ENCODE results near the gene MYO3B. TPM values are rescaled to one million over a fixed set of nuclear protein-coding genes. Genes with fewer than 3 reads are reported as not detected.

MYO3B gene
- polyA plus RNA-seq, 1 of the 3 experiments (the other 2 are of a cell fraction): not detected

GRCh38 chr2:170596576-170596975, 418.6 kb downstream of the MYO3B start:
- Histone ChIP-seq H3K4me2 (no peak overlapping the region), H4K20me1 (ENCODE audit: insufficient read depth) (no peaks in the 10 kb centered on the region), H3K9me2 (no peaks in the 10 kb centered on the region), H3K27ac (ENCODE audit: low read depth in 2 of 2, low read length in 1 of 2) (no peak overlapping the region), H3F3A (replicated peaks; ENCODE audit: insufficient read depth) (no peaks in the 10 kb centered on the region), H3K27me3 (ENCODE audit: insufficient read depth) (no peaks in the 10 kb centered on the region), H3K4me1 (ENCODE audit: control insufficient read depth in 1 of 2, insufficient read depth in 2 of 2, low read depth in 1 of 2, low read length in 1 of 2) (no peaks in the 10 kb centered on the region), H3K79me2 (ENCODE audit: insufficient read depth) (no peaks in the 10 kb centered on the region), H3K9me3 (no peaks in the 10 kb centered on the region), H3K9ac (no peak overlapping the region), H2AFZ (ENCODE audit: low read depth) (no peak overlapping the region), H3K4me3 (ENCODE audit: low read depth in 2 of 2, low read length in 1 of 2) (no peak overlapping the region), H3K36me3 (replicated peaks in 1 of 2; ENCODE audit: control insufficient read depth in 1 of 2, insufficient read depth in 2 of 2, low read length in 1 of 2) (no peaks in the 10 kb centered on the region)
- ChIA-PET CTCF (no interaction called here), POLR2A (no interaction called here)
- WGBS (ENCODE audit: low lambda C conversion rate): 43% methylated on average over 3 of the region's 3 CpGs
- TF ChIP-seq NRF1 (IDR thresholded peaks at IDR 0.05; ENCODE audit: low read depth, low read length): no peak
- TF ChIP-seq MXI1 (IDR thresholded peaks at IDR 0.05; ENCODE audit: low read depth, low read length): no peak
- TF ChIP-seq FOXJ3 (CRISPR knock-in tag; IDR thresholded peaks at IDR 0.05): no peak
- TF ChIP-seq FOSL2 (IDR thresholded peaks at IDR 0.05; ENCODE audit: borderline replicate concordance, low read depth): no peak
- DNase-seq: no peak

- Histone ChIP-seq H3K27me3 (ENCODE audit: insufficient read depth) (no peaks in the 10 kb centered on the region; the same call in 1 of the 2 replicates), H3K9ac (no peak overlapping the region), H3K4me3 (ENCODE audit: low read depth in 2 of 2, low read length in 1 of 2) (no peak overlapping the region), H3K79me2 (ENCODE audit: insufficient read depth) (no peaks in the 10 kb centered on the region), H3F3A (replicated peaks; ENCODE audit: insufficient read depth) (no peaks in the 10 kb centered on the region), H4K20me1 (ENCODE audit: insufficient read depth) (no peaks in the 10 kb centered on the region), H3K4me2 (no peak overlapping the region), H2AFZ (ENCODE audit: low read depth) (no peak overlapping the region), H3K9me2 (no peaks in the 10 kb centered on the region), H3K4me1 (ENCODE audit: control insufficient read depth in 1 of 2, insufficient read depth in 2 of 2, low read depth in 1 of 2, low read length in 1 of 2) (no peaks in the 10 kb centered on the region), H3K36me3 (replicated peaks in 1 of 2; ENCODE audit: control insufficient read depth in 1 of 2, insufficient read depth in 2 of 2, low read length in 1 of 2) (no peaks in the 10 kb centered on the region), H3K27ac (ENCODE audit: low read depth in 2 of 2, low read length in 1 of 2) (no peak overlapping the region), H3K9me3 (no peaks in the 10 kb centered on the region)
- WGBS (ENCODE audit: low lambda C conversion rate): 18% methylated on average over 4 of the region's 4 CpGs
- POLR2A ChIA-PET: no interaction called here
- TF ChIP-seq FOXJ3 (CRISPR knock-in tag; IDR thresholded peaks at IDR 0.05) (no peak), PBX3 (IDR thresholded peaks at IDR 0.05) (no peak), TAF1 (IDR thresholded peaks at IDR 0.05; ENCODE audit: borderline replicate concordance, low read depth, low read length) (no peak), NFIC (IDR thresholded peaks at IDR 0.05; ENCODE audit: borderline replicate concordance) (no peak), IRF3 (IDR thresholded peaks at IDR 0.05; ENCODE audit: low read depth, low read length) (no peak), REST (IDR thresholded peaks at IDR 0.05; ENCODE audit: low read depth, low read length) (no peak), EZH2phosphoT487 (IDR thresholded peaks at IDR 0.05; ENCODE audit: borderline replicate concordance, low read depth) (no peak), USF1 (IDR thresholded peaks at IDR 0.05; ENCODE audit: borderline replicate concordance, low read depth) (no peak), RAD21 (IDR thresholded peaks at IDR 0.05; ENCODE audit: low read length) (no peak), FOXM1 (IDR thresholded peaks at IDR 0.05; ENCODE audit: low read depth) (no peak), CTCF (IDR thresholded peaks at IDR 0.05) (no peak), MAX (IDR thresholded peaks at IDR 0.05; ENCODE audit: low read depth) (no peak)
- DNase-seq: no peak
- CTCF ChIA-PET: no interaction called here
Observed at GRCh38 chr2:170598067-170598395, 420.1 kb downstream of the MYO3B start.

All from SK-N-SH (cell line).